ENCODE results near the gene SBNO1.

The SBNO1 gene

GRCh38 chr12:123293178-123293760 is 71.4 kb downstream of the SBNO1 start:
- no peak for DNase-seq (ENCODE audit: low read depth)
- no peak overlapping the region for H3K4me3 ChIP-seq (ENCODE audit: low read depth, low read length)
- no peak for TF ChIP-seq CTCF (conservative IDR thresholded peaks at IDR 0.05; ENCODE audit: low read depth, low read length)

- no peak for DNase-seq (ENCODE audit: low read depth)
- H3K4me3 ChIP-seq (ENCODE audit: low read depth, low read length), result no peak overlapping the region
- TF ChIP-seq CTCF (conservative IDR thresholded peaks at IDR 0.05; ENCODE audit: low read depth, low read length), result no peak
These were observed 74.7 kb downstream of the SBNO1 start for GRCh38 chr12:123289911-123290310.

GRCh38 chr12:123288751-123289346 is 75.8 kb downstream of the SBNO1 start:
- no peak for DNase-seq (ENCODE audit: low read depth)
- H3K4me3 ChIP-seq (ENCODE audit: low read depth, low read length), result no peak overlapping the region
- TF ChIP-seq CTCF (conservative IDR thresholded peaks at IDR 0.05; ENCODE audit: low read depth, low read length), result no peak

GRCh38 chr12:123286652-123287373 is 77.8 kb downstream of the SBNO1 start:
- TF ChIP-seq CTCF (conservative IDR thresholded peaks at IDR 0.05; ENCODE audit: low read depth, low read length), result no peak
- no peak overlapping the region for H3K4me3 ChIP-seq (ENCODE audit: low read depth, low read length)
- DNase-seq (ENCODE audit: low read depth), result no peak

- H3K4me3 ChIP-seq (ENCODE audit: low read depth, low read length), result no peak overlapping the region
- no peak for TF ChIP-seq CTCF (conservative IDR thresholded peaks at IDR 0.05; ENCODE audit: low read depth, low read length)
- DNase-seq (ENCODE audit: low read depth), result no peak
These were observed 80.0 kb downstream of the SBNO1 start for GRCh38 chr12:123284669-123285068.

- no peak for DNase-seq (ENCODE audit: low read depth)
- no peak for TF ChIP-seq CTCF (conservative IDR thresholded peaks at IDR 0.05; ENCODE audit: low read depth, low read length)
- no peak overlapping the region for H3K4me3 ChIP-seq (ENCODE audit: low read depth, low read length)
These were observed 81.2 kb downstream of the SBNO1 start for GRCh38 chr12:123283461-123283860.
